ENCODE results near the gene SNX24.
"Not testable (repeated sequence)": the region's sequence is repeated elsewhere in the genome, so short reads cannot be mapped to it uniquely, and the experiment has no call there.

DNA sequence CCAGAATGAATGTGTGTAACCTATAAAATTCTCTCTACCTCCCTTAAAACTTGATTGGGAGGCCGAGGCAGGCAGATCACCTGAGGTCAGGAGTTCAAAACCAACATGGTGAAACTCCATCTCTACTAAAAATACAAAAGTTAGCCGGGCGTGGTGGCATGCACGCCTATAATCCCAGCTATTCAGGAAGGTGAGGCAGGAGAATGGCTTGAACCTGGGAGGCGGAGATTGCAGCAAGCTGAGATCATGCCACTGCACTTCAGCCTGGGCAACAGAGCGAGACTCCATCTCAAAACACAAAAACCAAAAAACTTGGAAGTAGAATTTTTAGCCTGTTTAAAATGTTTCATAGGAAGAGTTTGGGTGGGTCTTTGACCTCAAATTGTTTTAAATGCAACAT is 122.6 kb downstream of the SNX24 start:
- not testable (repeated sequence) for TF ChIP-seq YY1 (IDR thresholded peaks at IDR 0.05; ENCODE audit: insufficient read depth, insufficient read length); SUZ12 (IDR thresholded peaks at IDR 0.05; ENCODE audit: extremely low read depth, insufficient read depth, insufficient read length)

All from NT2/D1 (cell line).